GM12891 (cell line): ENCODE data around the gene C19orf67.

Experiments used
- POLR2A ChIP-seq: IDR thresholded peaks from 2 replicates; pipeline ENCODE4 v1.6.1; 2011; ENCODE audit warnings: low read depth, low read length, control low read depth
- POLR2AphosphoS5 ChIP-seq: IDR thresholded peaks from 2 replicates; pipeline ENCODE4 v1.6.1; 2011; ENCODE audit warnings: low read depth, low read length, control low read depth
- SPI1 ChIP-seq: IDR thresholded peaks from 2 replicates; pipeline ENCODE4 v1.6.1; 2011; ENCODE audit warnings: low read depth, low read length, control low read depth
- TAF1 ChIP-seq: IDR thresholded peaks from 2 replicates; pipeline ENCODE4 v1.6.1; 2011; ENCODE audit warnings: low read depth, low read length, control low read depth

DNA sequence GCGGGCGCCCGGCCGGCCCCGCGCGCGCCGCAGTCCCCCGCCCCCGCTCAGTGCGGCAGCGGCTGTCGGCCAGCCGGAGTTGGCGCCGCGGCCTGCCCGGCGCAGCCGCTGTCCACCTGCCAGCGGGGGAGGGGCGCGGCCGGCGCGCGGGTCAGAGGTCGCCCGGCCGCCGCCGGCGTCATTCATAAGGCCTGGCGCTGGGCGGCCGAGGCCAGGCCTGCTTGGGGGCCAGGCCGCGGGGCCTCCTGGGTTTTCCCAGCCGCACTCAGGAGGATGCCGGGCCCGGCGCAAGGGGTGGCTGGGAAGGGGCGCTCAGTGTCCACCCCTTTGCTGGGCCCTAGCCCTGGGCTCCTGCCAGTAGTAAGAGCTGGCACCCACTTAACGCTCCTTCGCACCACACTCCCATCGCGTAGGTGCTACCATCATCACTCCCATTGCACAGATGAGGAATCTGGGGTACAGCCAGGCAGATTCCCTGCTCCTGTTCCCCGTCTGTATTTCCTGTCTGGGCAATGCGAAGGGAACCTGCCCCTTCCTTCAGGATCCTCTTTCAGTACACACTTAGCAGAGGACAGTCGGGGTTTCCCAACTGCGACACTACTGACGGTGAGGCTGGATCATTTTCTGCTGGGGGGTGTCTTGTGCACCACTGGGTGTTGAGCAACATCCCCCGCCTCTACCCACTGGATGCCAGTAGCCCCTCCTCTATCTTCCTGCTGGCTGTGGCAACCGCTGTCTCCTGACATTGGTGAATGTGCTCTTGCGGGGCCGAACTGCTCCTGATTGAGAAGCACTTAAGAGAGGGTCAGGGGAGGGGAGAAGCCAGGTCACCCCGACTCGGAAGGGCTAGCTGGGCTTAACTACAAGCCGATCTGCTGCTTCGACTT is 32.8 kb upstream of the C19orf67 start:
- TF ChIP-seq POLR2AphosphoS5 (no peak), TAF1 (no peak), POLR2A (no peak), SPI1 (no peak)
